Measurements from ENCODE around the gene FAM186B.
"Not testable (repeated sequence)": the region's sequence is repeated elsewhere in the genome, so short reads cannot be mapped to it uniquely, and the experiment has no call there.

The FAM186B gene, protein sequence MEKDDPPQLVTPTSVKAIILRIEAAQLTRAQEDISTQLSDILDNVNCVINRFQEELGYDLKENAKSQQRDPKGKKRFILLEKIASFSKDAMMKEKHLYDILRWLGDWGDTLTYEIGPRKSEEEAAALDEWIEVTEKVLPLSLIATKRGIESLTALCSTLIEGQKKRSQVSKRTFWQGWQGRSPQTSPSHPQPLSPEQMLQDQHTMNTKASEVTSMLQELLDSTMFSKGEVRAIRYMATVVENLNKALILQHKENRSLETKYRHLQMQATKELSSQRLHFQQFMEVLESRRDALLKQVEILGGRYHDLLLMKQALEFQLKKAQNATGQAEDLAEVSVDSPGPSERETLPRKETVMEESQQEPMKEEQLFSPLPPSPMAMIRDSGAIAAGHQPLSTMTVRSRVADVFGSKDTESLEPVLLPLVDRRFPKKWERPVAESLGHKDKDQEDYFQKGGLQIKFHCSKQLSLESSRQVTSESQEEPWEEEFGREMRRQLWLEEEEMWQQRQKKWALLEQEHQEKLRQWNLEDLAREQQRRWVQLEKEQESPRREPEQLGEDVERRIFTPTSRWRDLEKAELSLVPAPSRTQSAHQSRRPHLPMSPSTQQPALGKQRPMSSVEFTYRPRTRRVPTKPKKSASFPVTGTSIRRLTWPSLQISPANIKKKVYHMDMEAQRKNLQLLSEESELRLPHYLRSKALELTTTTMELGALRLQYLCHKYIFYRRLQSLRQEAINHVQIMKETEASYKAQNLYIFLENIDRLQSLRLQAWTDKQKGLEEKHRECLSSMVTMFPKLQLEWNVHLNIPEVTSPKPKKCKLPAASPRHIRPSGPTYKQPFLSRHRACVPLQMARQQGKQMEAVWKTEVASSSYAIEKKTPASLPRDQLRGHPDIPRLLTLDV

DNA sequence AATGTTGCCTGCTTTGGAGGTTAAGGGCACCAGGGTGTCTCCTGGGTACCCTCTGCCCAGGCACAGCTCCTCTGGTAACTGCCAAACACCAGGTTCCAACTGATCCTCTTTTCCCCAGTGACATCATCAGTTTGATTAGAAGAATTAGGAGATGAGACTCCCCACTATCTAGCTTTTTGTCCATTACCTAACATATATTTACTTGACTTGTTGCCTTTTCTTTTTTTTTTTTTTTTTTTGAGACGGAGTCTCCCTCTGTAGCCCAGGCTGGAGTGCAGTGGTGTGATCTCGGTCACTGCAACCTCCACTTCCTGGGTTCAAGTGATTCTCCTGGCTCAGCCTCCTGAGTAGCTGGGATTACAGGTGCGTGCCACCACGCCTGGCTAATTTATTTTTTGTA, at the start of gene FAM186B:
Gene FAM186B (minus strand): TSS at position 101 of the 400 bp plus-strand sequence. CDS start 162 bp downstream, outside the sequence.
- DNase-seq = not testable (repeated sequence)

- DNase-seq = no peak
Measured at GRCh38 chr12:49654715-49655114, 49.3 kb upstream of the FAM186B start.

DNA sequence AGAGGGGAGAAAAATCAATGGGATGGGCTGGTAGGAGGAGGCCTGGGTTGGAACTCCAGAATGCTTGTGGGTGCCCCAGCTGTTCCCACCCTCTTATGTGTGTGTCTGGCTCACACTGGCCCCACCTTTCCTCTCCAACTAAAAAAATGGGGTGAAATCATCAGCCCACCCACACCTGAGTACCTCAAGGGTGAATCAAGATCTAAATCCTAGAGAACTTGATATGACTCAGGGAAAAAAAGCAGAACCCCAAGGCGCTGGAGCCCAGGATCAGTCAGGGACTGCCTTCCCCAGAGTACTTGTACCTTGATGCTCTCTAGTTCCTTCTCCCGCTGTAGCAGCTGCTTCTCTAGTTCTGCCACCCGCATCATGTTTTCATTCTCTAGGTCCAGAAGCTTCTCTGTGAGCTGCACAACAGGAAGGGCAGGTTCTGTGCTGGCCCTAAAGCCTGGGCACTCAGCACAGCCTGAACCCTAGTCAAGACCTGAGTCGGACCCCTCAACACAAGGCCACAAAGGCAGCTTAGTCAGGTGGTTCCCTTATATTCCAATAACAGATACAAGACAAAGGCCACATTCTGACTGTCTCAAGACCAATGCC, 47.6 kb upstream of the FAM186B start:
- no peak for DNase-seq

DNA sequence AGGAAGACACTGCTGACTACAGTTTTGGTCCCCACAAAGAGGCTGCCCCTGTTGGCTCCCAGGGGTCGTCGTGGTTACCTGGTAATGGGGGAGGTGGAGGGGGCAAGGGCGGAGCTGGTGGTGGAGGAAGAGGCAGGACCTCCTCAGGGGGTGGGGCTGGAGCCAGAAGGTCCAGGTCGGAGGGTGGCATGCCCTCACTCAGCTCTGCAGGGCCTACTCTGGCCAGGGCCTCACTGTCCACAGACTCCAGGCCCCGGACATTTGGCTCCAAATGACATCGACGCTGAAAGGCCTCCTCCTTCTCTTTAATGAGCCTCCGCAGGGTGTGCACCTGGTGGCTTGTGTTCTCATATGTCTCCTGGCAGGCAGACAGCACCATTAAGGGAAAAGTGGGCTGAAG, 46.4 kb upstream of the FAM186B start:
- DNase-seq = no peak

DNA sequence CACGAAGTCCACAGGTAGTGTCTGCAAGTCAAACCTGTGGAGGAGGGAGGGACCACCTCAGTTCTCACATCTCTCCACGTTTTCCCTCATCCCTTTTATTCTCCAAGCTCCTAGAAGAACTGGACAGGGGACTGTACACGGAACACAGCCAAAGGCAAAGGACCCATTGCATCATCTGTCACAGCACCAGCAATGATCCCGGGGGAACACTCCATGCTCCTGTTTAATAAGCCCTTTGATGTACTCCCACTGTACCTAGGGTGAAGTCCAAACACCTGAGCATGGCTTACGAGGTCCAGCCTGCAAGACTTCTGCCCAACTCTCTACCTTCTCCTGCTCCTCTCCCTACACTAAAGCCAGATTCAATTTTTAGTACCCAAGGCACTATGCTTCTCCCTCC, 44.5 kb upstream of the FAM186B start:
- no peak for DNase-seq

GRCh38 chr12:49649445-49649844, 44.0 kb upstream of the FAM186B start:
- no peak for DNase-seq

DNA sequence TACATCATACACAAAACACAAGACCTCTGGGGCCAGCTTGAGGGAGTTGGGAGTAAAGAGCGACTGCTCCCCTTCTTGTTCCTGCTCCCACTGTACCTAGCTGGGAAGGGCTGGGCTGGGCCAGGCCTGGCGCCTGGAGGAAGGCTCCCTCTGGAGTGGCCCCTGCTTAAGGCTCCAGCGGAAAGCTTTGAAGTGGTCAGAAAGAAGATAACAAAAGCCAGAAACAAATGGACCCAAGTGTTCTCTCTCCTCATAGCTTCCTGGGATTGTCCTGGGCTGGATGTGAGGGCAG, 43.2 kb upstream of the FAM186B start:
- DNase-seq = no peak

- DNase-seq = no peak
Measured at GRCh38 chr12:49647827-49648711, 42.6 kb upstream of the FAM186B start.

- no peak for DNase-seq
Measured at GRCh38 chr12:49646871-49647654, 41.6 kb upstream of the FAM186B start.

GRCh38 chr12:49646331-49646830, 40.9 kb upstream of the FAM186B start:
- no peak for DNase-seq

- no peak for DNase-seq
Measured at GRCh38 chr12:49645146-49646039, 40.0 kb upstream of the FAM186B start.

DNA sequence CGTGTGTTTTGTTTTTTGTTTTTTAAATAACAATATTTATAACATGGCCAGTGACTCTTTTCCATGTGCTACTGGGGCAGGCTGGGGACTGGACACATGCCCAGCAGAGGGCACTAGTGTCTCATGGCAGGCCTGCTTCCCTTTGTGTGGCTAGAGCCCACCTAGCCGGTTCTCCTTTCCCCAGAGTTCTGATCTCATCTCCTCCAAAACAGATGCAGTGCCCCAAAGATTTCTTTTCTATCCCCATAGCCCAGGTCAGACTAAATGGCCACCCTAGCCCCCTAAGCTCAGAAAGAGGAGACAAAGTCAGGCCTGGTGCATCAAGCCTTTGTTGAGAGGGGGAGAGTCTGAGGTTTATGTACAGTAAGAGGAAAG, 39.2 kb upstream of the FAM186B start:
- peak; percentile 83 for DNase-seq

DNA sequence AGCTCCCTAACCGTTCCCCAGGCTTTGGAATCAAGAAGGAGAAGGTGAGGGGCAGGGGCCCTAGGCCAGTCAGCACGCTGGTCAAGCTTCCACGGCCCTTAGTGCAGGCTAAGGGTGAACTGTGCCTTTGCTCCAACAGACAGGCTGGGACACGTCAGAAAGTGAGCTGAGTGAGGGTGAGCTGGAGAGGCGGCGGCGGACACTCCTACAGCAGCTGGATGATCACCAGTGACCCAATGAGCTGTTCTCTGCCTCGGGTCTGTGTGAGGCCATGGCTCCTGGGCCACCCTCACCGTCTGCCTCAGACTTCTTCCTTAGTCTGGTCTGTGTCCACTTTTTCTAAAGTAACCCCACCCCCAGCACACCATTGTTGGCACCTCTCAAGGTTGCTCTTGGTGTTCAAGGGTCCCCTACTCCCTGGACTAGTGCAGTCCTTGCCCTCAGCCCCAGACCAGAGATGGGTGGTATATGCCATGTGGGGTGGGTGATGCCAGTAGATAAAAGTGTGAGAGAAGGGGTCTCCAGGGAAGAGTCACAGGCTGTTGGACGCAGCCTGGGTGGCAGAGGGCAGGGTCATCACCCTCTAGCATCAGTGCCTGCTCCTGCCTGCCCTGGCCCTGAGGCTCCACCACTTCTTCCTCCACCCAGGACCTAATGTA, 38.7 kb upstream of the FAM186B start:
- DNase-seq = no peak

DNA sequence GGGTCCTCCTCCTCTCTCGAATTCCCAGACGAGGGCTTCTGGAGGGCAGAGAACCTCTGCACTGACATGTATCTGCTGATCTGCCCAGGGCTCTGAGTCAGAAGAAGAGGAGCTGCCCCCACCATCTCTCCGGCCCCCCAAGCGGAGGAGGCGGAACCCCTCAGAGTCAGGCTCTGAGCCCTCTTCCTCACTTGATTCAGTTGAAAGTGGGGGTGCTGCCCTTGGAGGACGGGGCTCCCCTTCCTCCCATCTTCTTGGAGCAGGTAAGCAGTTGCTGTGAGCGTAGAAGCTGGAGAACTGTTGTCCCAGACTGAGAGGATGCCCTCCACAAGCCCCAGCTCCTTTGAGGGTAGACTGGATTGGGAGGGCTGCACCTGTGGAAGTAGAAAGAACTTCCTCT, 37.7 kb upstream of the FAM186B start:
- DNase-seq = no peak

- no peak for DNase-seq
Measured at GRCh38 chr12:49642370-49642802, 36.9 kb upstream of the FAM186B start.

- DNase-seq = no peak
Measured at GRCh38 chr12:49641748-49642369, 36.4 kb upstream of the FAM186B start.

- peak; percentile 50 for DNase-seq
Measured at GRCh38 chr12:49636979-49637755, 31.7 kb upstream of the FAM186B start.

GRCh38 chr12:49636574-49636973, 31.1 kb upstream of the FAM186B start:
- DNase-seq = no peak

GRCh38 chr12:49635656-49636055, 30.2 kb upstream of the FAM186B start:
- no peak for DNase-seq

All from activated CD4-positive, alpha-beta T cell treated with anti-CD3 and anti-CD28 coated beads, Interleukin-2, amount 50 U/mL, for 1 hour (primary cell).